Measurements from ENCODE around the gene TUBG1. TPM values are rescaled to one million over a fixed set of nuclear protein-coding genes. Genes with fewer than 3 reads are reported as not detected.
A peak's percentile ranks its signal among the peaks of the same experiment; 100 is the strongest.

TUBG1 gene
- total RNA-seq, 4 donors from 2014 or later = 6.0 to 27.7 (median 14.3) TPM

DNA sequence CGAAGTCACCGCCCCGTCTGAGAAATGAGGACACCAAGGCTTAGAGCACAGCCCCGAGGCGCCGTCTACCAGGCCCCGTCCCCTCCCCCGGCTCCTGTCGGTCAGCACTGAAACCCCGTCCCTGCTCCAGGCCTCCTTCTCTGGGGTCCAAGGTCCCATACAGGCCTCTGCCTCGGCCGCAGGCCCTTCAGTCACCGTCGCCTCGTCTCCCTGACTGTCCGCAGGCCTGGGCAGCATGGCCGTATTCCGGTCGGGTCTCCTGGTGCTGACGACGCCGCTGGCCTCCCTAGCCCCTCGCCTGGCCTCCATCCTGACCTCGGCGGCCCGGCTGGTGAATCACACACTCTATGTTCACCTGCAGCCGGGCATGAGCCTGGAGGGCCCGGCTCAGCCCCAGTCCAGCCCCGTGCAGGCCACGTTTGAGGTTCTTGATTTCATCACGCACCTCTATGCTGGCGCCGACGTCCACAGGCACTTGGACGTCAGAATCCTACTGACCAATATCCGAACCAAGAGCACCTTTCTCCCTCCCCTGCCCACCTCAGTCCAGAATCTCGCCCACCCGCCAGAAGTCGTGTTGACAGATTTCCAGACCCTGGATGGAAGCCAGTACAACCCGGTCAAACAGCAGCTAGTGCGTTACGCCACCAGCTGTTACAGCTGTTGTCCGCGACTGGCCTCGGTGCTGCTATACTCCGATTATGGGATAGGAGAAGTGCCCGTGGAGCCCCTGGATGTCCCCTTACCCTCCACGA, 46.9 kb upstream of the TUBG1 start:
- H3K27ac ChIP-seq = peak overlapping the region; percentile 88 to 93 (median 92)
- intact Hi-C loops (cut with DNase I; ENCODE audit: low total_unique reads) = no loop called here
- TF ChIP-seq POLR2AphosphoS5 (IDR thresholded peaks at IDR 0.05) (no peak), POLR2A (IDR thresholded peaks at IDR 0.05) (no peak), EP300 (IDR thresholded peaks at IDR 0.05; ENCODE audit: low read depth) (no peak)
- TF ChIP-seq, protein P1, sequence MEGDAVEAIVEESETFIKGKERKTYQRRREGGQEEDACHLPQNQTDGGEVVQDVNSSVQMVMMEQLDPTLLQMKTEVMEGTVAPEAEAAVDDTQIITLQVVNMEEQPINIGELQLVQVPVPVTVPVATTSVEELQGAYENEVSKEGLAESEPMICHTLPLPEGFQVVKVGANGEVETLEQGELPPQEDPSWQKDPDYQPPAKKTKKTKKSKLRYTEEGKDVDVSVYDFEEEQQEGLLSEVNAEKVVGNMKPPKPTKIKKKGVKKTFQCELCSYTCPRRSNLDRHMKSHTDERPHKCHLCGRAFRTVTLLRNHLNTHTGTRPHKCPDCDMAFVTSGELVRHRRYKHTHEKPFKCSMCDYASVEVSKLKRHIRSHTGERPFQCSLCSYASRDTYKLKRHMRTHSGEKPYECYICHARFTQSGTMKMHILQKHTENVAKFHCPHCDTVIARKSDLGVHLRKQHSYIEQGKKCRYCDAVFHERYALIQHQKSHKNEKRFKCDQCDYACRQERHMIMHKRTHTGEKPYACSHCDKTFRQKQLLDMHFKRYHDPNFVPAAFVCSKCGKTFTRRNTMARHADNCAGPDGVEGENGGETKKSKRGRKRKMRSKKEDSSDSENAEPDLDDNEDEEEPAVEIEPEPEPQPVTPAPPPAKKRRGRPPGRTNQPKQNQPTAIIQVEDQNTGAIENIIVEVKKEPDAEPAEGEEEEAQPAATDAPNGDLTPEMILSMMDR (IDR thresholded peaks at IDR 0.05) = no peak
- H3K4me3 ChIP-seq = peak overlapping the region; percentile 66 to 92 (median 85)
- no peaks in the 10 kb centered on the region for H3K9me3 ChIP-seq
- DNase-seq = peak; percentile 39
- H3K27me3 ChIP-seq = no peaks in the 10 kb centered on the region
- in situ Hi-C loops (cut with MboI; ENCODE audit: low pct_ligation_motif_present in 1 of 4, low pct_unique_long_range_greater_than_20kb in 1 of 4, low sequenced_read_pairs in 3 of 4) = no loop called here
- peaks cover 0 to 6% (median 0%) of the 10 kb centered on the region in 4 donors for H3K36me3 ChIP-seq
- 7% methylated on average over 37 of the region's 48 CpGs; no CpG with 5 or more reads in 1 of the 2 donors for WGBS, 2 donors (ENCODE audit: low coverage in 1 of 2)
- peaks cover 18 to 54% (median 42%) of the 10 kb centered on the region in 4 donors for H3K4me1 ChIP-seq

DNA sequence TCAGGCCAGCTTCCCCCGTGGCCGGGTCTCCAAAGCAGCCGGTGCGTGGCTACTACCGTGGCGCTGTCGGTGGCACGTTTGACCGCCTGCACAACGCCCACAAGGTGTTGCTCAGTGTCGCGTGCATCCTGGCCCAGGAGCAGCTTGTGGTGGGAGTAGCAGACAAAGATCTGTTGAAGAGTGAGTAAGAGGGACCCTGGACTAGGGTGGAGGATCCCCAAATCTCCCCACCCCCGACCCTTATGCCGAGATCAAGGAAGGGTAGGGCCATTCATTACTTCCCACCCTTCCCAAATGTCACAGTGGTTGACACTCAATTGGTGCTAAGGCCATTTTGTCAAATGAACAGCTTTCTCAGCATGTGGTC, 46.4 kb upstream of the TUBG1 start:
- peak overlapping the region; percentile 88 to 93 (median 92) for H3K27ac ChIP-seq
- DNase-seq = no peak
- in situ Hi-C loops (cut with MboI; ENCODE audit: low pct_ligation_motif_present in 1 of 4, low pct_unique_long_range_greater_than_20kb in 1 of 4, low sequenced_read_pairs in 3 of 4) = no loop called here
- 40% methylated on average over 14 of the region's 14 CpGs; no CpG with 5 or more reads in 1 of the 2 donors for WGBS, 2 donors (ENCODE audit: low coverage in 1 of 2)
- peaks cover 0 to 6% (median 0%) of the 10 kb centered on the region in 4 donors for H3K36me3 ChIP-seq
- peak overlapping the region in 3 of 4 donors; percentile 66 to 92 (median 86) for H3K4me3 ChIP-seq
- H3K9me3 ChIP-seq = no peaks in the 10 kb centered on the region
- H3K4me1 ChIP-seq = peaks cover 18 to 59% (median 48%) of the 10 kb centered on the region in 4 donors
- TF ChIP-seq POLR2A (IDR thresholded peaks at IDR 0.05) (no peak), POLR2AphosphoS5 (IDR thresholded peaks at IDR 0.05) (no peak), EP300 (IDR thresholded peaks at IDR 0.05; ENCODE audit: low read depth) (no peak)
- TF ChIP-seq, protein P1 (IDR thresholded peaks at IDR 0.05) = no peak
- intact Hi-C loops (cut with DNase I; ENCODE audit: low total_unique reads) = no loop called here
- H3K27me3 ChIP-seq = no peaks in the 10 kb centered on the region

DNA sequence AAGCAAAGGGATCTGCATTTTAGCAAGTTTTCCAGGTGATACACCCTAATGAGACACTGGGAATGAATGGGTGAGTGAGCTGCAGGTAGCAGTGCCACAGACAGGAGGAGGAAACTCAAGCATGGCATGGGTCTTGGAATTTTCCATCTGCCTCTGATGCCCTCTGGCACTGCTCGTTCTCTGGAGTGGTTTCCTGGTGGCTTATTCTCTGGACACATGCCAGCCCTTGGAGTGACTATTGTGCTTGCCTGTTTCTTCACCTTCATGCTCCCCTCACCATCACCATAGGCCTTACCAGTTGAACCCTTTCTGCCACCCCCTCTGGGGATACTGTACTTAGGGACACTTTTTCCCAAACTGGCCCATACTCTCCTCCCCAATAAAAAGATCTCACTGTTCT, 45.9 kb upstream of the TUBG1 start:
- peak; percentile 40 for DNase-seq
- intact Hi-C loops (cut with DNase I; ENCODE audit: low total_unique reads) (no loop called here), in situ Hi-C loops (cut with MboI; ENCODE audit: low pct_ligation_motif_present in 1 of 4, low pct_unique_long_range_greater_than_20kb in 1 of 4, low sequenced_read_pairs in 3 of 4) (no loop called here)
- Histone ChIP-seq H3K9me3 (no peaks in the 10 kb centered on the region), H3K36me3 (peaks cover 0 to 6% (median under 1%) of the 10 kb centered on the region in 4 donors), H3K27me3 (no peaks in the 10 kb centered on the region), H3K4me1 (peaks cover 18 to 62% (median 52%) of the 10 kb centered on the region in 4 donors), H3K27ac (peak overlapping the region in 3 of 4 donors; percentile 88 to 93 (median 92)), H3K4me3 (peak overlapping the region in 2 of 4 donors; percentile 66 to 92)
- TF ChIP-seq EP300 (IDR thresholded peaks at IDR 0.05; ENCODE audit: low read depth) = no peak
- TF ChIP-seq POLR2AphosphoS5 (IDR thresholded peaks at IDR 0.05) = no peak
- no peak for TF ChIP-seq POLR2A (IDR thresholded peaks at IDR 0.05)
- TF ChIP-seq, protein P1 (IDR thresholded peaks at IDR 0.05) = no peak
- 32 to 33% methylated on average over 1 of the region's 1 CpG for WGBS, 2 donors (ENCODE audit: low coverage in 1 of 2)

DNA sequence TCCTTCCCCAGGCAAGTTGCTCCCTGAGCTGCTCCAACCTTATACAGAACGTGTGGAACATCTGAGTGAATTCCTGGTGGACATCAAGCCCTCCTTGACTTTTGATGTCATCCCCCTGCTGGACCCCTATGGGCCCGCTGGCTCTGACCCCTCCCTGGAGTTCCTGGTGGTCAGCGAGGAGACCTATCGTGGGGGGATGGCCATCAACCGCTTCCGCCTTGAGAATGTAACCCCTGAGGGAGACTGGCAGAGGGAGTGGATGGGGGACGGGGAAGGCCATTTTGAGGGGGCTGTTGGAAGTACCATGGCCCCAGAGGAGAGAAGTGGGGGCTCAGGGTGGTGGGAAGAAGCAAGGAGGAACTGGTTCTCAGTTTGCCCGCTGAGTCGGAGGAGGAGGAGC, 45.5 kb upstream of the TUBG1 start:
- WGBS, 2 donors (ENCODE audit: low coverage in 1 of 2) = 83 to 87% methylated on average over 2 to 9 of the region's 9 CpGs
- Histone ChIP-seq H3K36me3 (peaks cover 0 to 9% (median 4%) of the 10 kb centered on the region in 4 donors), H3K27ac (peak overlapping the region in 3 of 4 donors; percentile 88 to 93 (median 92)), H3K4me3 (peak overlapping the region in 1 of 4 donors; percentile 92), H3K27me3 (no peaks in the 10 kb centered on the region), H3K9me3 (no peaks in the 10 kb centered on the region), H3K4me1 (peaks cover 18 to 60% (median 52%) of the 10 kb centered on the region in 4 donors)
- no peak for DNase-seq
- intact Hi-C loops (cut with DNase I; ENCODE audit: low total_unique reads) (no loop called here), in situ Hi-C loops (cut with MboI; ENCODE audit: low pct_ligation_motif_present in 1 of 4, low pct_unique_long_range_greater_than_20kb in 1 of 4, low sequenced_read_pairs in 3 of 4) (no loop called here)
- no peak for TF ChIP-seq POLR2A (IDR thresholded peaks at IDR 0.05)
- no peak for TF ChIP-seq EP300 (IDR thresholded peaks at IDR 0.05; ENCODE audit: low read depth)
- TF ChIP-seq POLR2AphosphoS5 (IDR thresholded peaks at IDR 0.05) = no peak
- TF ChIP-seq, protein P1 (IDR thresholded peaks at IDR 0.05) = no peak
